NCI-H2227 (cell line): ENCODE results near the gene TEDC1.

ENCODE experiments used
- DNase-seq: peaks from one replicate; lab custom pipeline; 2025; ENCODE audit not compliant: unreplicated experiment; lab: John Stamatoyannopoulos, UW

TEDC1 gene

DNA sequence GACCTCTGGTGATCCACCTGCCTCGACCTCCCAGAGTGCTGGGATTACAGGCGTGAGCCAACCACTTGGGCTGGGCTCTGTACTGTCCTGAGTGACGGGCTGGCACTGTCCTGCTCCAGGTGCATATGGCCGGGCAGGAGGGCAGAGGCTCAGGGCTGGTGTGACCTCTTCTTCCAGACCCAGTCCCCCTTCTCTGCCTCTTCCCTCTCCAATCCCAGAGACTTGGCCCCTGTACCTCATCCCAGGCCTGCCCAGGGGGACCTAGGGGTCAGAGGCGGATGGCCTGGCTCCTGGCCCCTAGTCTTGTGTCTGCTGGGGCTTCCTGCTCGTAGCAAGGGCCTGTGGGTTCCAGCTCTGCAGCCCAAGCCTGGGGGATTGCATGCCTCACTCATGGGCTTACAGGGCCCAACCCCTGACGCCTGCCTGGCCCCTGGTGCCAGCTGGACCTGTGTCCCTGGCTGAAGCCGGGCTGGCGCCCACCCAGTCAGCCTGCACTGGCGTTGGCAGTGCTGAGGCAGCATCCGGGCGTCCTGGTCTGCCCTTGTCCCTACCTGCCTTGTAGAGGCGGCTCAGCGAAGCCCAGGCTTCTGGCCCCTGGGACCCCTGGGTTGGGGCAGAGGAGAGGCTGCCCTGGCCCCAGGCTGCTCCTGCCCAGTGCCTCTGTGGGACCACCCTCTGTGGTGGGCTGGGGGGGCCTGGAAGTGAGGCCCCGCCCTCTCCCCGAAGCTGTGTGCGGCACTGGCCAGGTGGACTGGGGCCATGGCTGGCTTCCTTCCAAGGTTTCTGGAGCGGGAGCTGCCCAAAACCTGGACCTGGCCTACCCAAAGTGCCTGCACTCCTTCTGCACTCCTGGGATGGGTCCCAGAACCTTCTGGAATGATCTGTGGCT, 4.3 kb downstream of the TEDC1 start:
- no peak for DNase-seq

DNA sequence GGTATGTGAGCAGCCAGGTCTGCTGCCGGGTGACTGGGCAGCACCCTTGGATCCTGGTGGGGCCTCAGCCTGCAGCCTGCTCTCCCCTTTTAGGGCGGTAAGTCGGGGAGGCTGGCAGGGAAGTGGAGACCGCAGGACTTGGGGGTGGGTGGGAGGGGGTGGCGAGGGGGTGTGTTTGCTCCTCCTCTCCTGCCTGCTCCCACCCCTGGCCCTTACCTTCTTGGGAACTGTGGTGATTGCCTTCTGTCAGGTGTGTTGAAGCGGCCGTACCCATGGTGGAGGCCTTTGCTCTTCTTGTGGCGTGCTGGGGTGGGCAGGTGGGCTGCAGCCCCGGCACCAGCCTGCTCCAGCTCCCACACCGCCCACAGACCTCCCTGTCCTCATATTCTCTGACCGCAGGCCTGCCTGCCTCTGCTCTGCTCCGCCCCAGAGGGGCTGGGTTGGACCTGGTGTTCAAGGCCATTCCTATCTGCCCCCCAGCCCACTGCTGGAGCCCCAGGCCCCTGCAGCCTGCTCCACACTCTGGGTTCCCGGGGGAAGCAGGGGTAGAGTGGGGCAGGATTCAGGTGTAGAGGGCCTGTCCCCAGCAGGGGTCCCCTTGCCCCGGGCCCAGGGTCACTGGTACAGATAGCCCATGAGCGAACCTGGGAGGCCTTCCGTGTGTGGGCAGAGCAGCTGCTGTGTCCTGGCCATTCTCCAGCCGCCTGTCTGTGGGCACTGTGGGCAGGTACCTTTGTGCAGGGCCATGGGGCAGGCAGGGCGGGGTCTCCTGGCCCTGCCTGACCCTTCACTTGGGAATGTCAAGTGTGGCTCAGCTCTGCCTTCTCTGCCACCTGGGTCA, 5.2 kb downstream of the TEDC1 start:
- no peak for DNase-seq

DNA sequence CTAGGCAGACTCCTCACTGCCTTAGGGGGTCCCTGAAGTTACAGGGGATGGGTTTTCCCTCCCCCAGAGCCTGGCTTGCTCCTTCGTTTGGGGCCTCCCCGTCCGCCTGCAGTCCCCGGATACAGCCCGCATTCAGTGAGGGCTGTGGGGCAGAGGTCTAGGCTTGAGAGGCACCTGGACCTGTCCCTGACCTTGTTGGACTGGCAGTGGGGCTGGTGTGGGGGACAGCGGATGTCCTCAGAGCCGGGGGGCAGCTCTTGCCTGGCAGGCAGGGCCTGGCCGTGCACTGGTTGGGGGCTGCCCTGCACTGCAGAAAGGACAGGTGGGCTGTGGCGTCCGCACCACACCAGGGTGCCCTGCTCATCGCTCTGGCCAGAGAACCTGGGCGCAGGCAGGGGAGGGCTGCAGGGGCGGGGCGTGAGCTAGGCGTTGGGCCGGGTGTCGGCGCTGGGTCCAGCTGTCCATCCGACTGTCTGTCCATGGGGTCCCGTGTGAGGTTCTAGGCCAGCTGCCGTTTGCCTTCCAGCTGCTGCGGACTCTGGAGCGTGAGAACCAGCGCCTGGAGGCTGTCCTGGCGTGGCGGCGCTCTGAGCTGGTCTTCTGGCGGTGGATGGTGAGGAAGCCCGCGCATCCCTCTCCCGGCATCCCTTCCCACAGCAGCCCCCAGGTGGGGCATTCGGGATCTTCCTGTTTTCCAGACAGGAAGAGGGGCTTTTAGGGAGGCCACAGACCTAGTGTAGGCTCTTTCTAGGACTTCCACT, 6.0 kb downstream of the TEDC1 start:
- no peak for DNase-seq

DNA sequence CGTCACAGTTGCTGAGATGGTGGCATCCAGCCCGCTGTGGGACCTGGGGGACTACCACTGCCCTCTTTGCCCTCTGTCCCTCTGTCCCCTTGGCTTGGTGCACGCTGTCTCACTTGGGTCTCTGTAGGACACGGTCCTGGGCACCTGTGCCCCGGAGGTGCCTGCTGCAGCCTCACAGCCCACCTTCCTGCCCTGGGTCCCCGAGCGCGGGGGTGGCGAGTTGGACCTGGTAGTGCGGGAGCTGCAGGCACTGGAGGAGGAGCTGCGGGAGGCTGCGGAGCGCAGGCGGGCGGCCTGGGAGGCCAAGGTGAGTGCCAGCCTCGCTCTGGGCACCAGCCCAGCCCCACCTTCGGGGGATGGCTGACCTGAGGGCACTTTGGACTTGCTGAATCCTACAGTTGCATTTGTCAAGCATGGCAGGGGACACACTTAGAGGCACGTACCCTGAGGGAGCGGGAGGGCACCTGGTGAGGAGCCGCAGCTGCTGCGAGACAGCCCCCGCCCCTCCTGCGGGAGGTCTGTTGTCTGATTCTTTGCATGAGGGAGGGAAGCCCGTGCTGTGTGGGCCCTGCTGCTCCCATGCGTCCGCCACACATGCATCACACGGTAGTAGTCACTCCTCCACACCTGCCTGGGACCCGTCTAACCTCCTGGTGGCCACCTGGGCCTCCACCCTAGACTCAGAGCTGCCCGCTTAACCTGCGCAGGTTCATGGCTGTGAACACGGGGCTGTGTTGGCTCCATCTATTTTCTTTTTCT, 6.8 kb downstream of the TEDC1 start:
- peak; percentile 29 for DNase-seq

DNA sequence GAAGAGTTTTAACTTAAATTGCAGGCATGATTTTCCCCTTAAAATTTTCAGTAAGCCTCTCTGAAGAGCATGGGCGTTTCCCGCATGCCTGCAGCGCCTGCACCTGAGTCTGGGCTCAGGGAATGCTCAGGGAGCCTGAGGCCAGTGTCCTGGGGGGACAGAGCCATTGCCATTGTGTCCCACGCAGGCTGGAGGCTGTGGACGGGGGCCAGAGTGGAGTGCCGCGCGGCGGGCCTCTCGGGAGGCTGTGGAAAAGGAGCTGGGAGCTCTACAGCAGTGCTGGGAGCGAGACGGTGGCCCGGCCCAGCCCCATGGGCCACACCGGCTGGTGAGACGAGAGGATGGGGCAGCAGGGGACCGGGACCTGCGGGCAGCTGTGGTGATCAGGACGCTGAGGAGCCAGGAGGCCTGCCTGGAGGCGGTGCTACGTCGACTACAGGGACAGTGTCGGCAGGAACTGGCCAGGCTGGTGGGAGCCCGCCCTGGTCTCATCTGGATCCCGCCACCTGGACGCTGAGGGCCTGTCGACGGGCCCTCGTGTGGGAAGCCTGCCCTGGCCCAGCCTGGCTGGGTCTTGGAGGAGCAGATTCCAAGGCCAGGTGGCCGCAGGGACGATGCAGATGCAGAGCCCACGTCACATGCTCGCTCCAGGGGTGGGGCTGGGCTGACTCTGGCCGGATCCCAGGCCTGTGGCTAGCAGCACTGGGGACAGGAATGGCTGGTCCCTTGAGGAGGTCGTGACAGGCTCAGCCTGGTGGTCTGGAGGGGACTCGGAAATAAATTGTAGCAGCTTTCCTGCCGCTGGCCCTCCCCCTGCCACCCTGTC, 7.6 kb downstream of the TEDC1 start:
- DNase-seq: no peak

DNA sequence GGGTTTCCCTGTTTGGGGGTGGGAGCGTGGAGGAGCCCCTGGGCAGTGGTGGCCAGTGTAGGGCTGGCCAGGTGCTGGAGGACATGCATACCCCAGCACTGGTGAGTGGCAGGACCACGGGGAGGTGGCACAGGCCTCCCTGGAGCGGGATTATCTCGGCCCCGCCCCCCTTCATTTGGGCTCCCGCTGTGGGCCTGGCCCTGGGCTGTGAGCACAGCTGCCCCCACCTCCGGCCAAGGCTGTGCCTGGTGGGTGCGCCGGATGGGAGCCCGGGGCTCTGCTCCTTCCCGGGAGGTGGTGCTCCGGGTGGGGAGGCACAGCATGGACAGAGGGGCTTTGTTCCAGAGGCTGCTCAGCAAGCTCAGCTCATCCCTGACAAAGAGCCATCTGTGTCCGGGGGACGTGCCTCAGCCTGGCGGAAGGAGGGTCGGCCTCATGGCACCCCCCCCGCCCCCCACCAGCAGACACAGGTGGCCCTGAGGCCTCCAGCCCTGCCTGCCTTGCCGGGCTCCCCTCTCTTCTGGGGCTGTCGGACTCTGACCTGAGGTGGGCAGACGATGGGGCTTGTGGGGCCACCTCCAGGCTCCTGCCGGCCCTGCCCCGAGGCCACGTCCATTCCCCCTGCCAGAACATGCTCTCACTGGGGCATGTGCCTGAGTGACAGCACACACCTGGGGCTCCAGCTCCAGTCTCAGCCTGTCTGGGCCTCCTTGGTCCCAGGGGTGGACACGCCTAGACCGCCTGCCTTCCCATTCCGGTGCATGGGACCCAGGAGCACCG, 8.4 kb downstream of the TEDC1 start:
- no peak for DNase-seq

DNA sequence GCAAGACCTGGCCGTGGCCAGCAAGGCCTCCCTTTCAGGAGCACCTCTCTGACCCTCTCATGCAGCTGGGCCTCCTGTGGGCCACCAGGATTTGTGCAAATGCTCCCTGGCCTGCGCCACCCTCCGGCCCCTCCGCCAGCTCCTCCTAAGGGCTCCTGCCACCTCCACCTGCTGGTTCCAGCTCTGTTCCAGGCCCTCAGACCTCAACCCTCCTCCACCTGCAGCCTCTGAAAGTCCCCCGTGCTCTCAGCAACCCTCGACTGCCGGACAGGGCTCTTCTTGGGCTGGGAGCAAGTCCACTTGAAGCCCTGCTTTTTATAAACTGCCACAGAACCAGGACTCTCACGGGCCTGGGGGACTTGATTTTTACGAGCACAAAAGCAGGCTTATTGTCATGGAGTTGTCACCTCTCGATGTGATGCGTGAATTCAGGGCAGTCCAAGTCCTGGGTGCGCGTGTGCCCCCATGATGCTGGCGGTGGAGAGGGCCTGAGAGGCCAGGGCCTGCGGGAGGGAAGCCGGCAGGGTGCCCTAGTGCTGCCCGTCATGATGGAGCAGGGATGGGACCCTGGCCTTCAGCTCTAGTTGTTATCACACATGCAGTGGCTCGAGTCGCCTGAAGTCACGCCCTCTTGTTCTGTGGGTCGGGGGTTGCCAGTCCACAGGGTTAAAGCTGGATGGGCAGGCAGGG, 9.1 kb downstream of the TEDC1 start:
- DNase-seq: no peak

DNA sequence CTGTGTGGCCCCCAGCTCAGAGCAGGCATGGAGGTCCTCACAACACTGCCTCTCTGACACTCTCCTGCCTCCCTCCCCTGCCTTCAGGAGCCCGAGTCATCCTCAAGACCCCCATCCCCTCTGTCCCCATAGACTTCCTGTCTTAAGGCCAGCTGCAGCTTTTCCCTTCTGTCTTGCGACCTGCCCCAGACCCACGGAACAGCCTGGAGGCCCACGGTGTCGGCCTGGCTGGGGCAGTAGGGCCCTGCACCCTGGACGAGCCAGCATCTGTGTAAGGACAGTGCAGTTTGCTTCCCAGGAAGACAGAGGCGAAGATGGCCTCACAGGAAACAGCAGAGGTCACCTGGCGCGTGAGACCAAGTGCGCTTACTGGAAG, 9.7 kb downstream of the TEDC1 start:
- DNase-seq: no peak

DNA sequence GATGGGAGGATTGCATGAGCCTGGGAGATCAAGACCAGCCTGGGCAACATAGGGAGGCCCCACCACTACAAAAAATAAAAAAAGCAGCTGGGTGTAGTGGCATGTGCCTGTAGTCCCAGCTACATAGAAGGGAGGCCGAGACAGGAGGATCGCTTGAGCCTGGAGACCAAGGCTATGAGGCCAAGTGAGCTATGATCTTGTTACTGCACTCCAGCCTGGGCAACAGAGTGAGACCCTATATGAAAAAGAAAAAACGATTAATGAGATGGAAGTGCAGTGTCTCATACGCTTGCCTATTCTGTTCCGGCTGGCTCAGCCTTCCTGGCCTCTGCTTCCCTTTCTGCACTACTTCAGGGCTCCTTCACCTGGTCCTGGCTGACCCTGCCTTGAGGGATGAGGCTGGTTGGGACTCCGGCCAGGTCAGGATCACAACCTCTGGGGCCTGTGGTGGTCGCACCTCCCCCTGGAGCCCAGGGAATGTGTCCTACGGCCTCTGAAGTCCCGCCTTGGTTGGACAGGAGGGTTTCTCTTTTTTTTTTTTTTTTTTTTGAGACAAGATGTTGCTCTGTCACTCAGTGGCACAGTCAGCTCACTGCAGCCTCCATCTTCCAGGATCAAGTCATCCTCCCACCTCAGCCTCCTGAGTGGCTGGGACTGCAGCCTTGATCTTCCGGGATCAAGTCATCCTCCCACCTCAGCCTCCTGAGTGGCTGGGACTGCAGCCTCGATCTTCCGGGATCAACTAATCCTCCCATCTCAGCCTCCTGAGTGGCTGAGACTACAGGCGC, 10.7 kb downstream of the TEDC1 start:
- no peak for DNase-seq

DNA sequence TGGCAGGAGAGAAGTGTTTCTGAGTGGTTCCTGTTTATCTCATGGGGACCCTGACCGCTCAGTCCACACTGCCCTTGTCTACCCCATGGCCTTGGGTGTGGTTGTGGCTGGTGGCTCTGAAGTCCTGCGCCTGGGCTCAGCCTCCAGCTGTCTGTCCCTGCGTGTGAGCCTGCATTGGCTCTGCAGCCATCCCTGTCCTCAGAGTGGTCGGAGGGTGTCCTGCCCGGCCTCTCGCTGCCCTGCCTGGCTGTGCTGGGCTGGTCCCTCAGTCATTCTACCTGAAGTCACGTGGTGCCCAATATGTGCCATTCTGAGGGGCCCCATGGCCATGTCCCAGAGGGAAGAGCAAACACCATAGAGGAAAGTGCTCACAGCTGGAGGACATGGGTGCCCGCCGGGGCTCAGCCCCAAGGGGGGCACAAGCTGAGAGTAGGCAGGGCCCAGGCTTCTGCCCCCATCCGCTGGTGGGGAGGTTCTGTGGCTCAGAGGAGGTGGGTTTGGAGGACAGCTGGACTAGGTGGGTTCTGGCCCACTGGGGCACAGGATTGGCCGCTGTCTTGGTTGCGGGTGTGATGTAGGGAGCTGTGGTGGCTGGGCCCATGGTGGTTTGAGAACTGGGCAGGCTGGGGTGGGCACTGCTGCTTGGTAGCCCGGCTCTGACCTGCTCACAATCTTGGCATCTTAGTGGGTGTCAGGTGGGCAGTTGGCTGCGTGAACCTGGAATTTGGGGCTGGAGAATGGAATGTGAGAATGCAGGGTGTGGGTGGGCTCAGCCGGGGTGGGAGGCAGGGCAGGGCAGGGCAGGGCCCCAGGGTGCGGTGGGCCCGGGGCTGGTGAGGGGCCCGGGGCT, 11.6 kb downstream of the TEDC1 start:
- DNase-seq: no peak

DNA sequence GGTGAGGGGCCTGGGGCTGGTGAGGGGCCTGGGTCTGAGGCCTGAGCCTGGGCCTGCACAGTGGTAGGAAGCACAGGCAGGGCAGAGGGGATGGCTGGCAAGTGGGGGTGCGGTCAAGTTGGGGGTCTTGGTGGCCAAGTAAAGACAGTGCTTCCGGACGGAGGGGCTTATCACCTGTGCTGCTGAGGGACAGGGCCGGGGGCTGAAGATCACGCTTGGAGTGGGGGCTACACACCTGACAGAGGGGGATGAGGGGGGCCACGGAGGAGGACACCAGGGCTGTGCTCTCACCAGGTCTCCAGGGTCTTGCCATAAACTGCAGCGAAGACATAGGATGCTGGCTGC, 12.2 kb downstream of the TEDC1 start:
- DNase-seq: no peak

DNA sequence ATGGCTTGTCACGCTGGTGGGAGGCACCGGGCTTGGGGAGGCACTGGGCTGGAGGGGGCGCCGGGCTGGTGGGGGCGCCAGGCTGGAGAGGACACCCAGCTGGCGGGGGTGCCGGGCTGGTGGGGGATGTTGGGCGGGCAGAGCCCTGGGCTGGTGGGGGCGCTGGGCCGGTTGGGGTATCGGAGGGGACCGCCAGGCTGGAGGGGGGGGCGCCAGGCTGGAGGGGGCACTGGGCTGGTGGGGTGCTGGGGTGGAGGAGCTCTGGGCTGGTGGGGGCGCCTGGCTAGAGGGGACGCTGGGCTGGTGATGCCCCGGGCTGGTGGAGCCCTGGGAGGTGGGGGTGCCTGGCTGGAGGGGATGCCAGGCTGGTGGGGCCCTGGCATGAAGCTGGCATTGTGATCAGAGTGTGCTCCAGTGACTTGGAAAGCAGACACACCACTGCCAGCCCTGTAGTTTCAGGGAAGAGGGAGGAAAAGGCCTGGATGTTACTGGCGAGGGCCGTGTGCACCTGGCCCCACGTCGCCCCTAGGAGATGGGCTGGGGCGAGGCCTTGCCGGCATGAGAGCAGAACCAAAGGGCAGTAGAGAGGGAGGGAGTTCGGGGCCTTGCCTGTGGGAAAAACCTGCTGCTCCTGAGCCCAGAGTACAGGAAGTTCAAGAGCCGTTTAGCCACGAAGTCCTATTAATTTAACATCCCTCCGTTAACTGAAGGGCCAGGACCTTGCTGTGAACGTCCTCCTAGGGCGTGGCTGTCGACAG, 13.1 kb downstream of the TEDC1 start:
- no peak for DNase-seq

DNA sequence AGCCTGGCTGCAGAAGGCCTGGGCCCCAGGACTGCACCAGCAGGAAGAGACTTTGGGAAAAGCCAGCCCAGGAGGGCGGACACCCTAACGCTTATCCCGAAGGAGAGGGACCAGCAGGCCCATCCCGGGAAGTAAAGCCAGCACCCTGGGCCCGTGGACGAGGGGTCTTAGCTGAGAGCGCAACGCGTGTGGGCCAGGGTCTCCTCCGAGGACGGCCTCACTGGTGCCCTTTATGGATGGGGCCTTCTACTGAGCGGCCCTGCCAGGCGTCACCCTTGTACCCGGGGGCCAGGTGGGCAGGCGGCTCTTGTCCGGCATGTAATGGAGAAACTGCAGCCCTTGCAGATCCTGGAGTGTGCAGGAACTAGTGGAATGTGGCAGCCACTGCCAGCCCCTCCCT, 14.1 kb downstream of the TEDC1 start:
- no peak for DNase-seq

DNA sequence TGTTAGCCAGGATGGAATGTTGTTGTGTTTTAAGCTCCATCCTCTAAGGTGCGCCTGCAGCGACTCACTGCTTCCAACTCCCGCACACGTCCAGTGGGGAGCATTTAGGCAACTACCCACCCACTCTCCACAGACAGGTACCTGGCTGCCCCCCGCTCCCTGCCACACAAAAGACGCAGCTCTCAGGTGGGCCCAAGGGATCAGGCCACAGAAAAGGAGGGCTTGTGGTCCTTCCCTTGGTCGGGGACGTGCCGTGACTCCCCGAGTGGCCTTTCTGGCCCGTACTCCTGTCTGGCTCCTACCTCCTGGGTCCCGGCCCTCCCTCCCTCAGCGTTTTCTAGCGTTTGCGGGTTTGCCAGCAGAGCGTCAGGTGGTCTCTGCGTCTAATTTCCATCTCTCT, 16.2 kb downstream of the TEDC1 start:
- no peak for DNase-seq

DNA sequence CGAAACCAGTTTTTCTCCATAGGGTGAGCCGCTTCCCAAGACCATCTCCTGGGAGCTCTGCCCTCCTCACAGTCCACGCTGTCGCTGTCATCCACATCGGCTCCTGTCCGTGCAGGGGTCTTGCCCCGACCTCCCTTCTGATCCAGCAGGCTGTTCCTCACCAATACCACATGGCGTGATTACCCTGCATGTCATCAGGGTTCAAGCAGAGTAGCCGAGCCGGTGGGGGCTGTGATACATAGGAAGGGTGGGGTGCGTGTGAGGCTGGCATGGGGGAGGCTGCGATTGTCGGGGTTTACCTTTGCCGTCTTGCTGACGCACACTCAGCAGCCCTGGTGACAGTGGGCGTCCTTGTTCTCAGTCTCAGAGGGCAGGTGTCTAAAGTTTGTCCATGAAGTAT, 17.0 kb downstream of the TEDC1 start:
- no peak for DNase-seq

DNA sequence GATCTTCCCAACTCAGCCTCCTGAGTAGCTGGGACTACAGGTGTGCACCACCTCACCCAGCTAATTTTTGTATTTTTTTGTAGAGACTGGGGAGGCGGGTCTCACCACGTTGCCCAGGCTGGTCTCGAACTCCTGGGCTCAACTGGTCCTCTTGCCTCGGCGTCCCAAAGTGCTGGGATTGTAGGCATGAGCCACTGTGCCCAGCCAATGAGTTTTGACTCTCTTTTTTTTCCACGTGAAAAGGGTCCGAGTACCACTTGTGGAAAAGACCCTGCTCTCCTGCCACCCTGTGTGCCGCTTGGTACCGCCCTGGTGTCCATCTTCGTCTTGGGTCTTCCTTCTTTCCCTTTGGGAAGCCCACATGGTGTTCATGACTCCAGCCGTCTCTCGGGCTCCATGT, 17.6 kb downstream of the TEDC1 start:
- DNase-seq: no peak
